ENCODE data around the gene FAM241B.

The FAM241B gene

GRCh38 chr10:69646185-69647060, 16.4 kb downstream of the FAM241B start:
- no peak overlapping the region for H3K4me3 ChIP-seq (ENCODE audit: low read depth, low read length)
- no peak for DNase-seq (ENCODE audit: low read depth)

GRCh38 chr10:69647126-69647525, 17.1 kb downstream of the FAM241B start:
- no peak overlapping the region for H3K4me3 ChIP-seq (ENCODE audit: low read depth, low read length)
- DNase-seq (ENCODE audit: low read depth), result no peak

GRCh38 chr10:69647819-69648218, 17.8 kb downstream of the FAM241B start:
- DNase-seq (ENCODE audit: low read depth), result no peak
- no peak overlapping the region for H3K4me3 ChIP-seq (ENCODE audit: low read depth, low read length)

- DNase-seq (ENCODE audit: low read depth), result no peak
- H3K4me3 ChIP-seq (ENCODE audit: low read depth, low read length), result no peak overlapping the region
These were observed 18.4 kb downstream of the FAM241B start for GRCh38 chr10:69648461-69648860.

GRCh38 chr10:69649786-69650550, 19.9 kb downstream of the FAM241B start:
- DNase-seq (ENCODE audit: low read depth), result no peak
- no peak overlapping the region for H3K4me3 ChIP-seq (ENCODE audit: low read depth, low read length)

- DNase-seq (ENCODE audit: low read depth), result no peak
These were observed 20.7 kb downstream of the FAM241B start for GRCh38 chr10:69650589-69651261.

GRCh38 chr10:69651362-69651761, 21.3 kb downstream of the FAM241B start:
- H3K4me3 ChIP-seq (ENCODE audit: low read depth, low read length), result no peak overlapping the region
- no peak for DNase-seq (ENCODE audit: low read depth)

More at GRCh38 chr10:69650589-69651261, 20.7 kb downstream of the FAM241B start:
- no peak overlapping the region for H3K4me3 ChIP-seq (ENCODE audit: low read depth, low read length)

GRCh38 chr10:69652111-69652856, 22.2 kb downstream of the FAM241B start:
- no peak overlapping the region for H3K4me3 ChIP-seq (ENCODE audit: low read depth, low read length)
- no peak for DNase-seq (ENCODE audit: low read depth)

- no peak for DNase-seq (ENCODE audit: low read depth)
- no peak overlapping the region for H3K4me3 ChIP-seq (ENCODE audit: low read depth, low read length)
These were observed 22.8 kb downstream of the FAM241B start for GRCh38 chr10:69652857-69653199.

GRCh38 chr10:69653561-69653960, 23.5 kb downstream of the FAM241B start:
- H3K4me3 ChIP-seq (ENCODE audit: low read depth, low read length), result no peak overlapping the region
- DNase-seq (ENCODE audit: low read depth), result no peak

GRCh38 chr10:69655124-69655867, 25.2 kb downstream of the FAM241B start:
- no peak for DNase-seq (ENCODE audit: low read depth)
- no peak overlapping the region for H3K4me3 ChIP-seq (ENCODE audit: low read depth, low read length)

GRCh38 chr10:69655868-69656555, 26.0 kb downstream of the FAM241B start:
- no peak overlapping the region for H3K4me3 ChIP-seq (ENCODE audit: low read depth, low read length)
- no peak for DNase-seq (ENCODE audit: low read depth)

GRCh38 chr10:69656742-69657269, 26.8 kb downstream of the FAM241B start:
- no peak overlapping the region for H3K4me3 ChIP-seq (ENCODE audit: low read depth, low read length)
- DNase-seq (ENCODE audit: low read depth), result no peak

GRCh38 chr10:69657430-69657829, 27.4 kb downstream of the FAM241B start:
- no peak for DNase-seq (ENCODE audit: low read depth)
- no peak overlapping the region for H3K4me3 ChIP-seq (ENCODE audit: low read depth, low read length)

GRCh38 chr10:69657866-69658265, 27.8 kb downstream of the FAM241B start:
- no peak overlapping the region for H3K4me3 ChIP-seq (ENCODE audit: low read depth, low read length)
- DNase-seq (ENCODE audit: low read depth), result no peak

- DNase-seq (ENCODE audit: low read depth), result no peak
- no peak overlapping the region for H3K4me3 ChIP-seq (ENCODE audit: low read depth, low read length)
These were observed 29.4 kb downstream of the FAM241B start for GRCh38 chr10:69659241-69660038.

- no peak overlapping the region for H3K4me3 ChIP-seq (ENCODE audit: low read depth, low read length)
- no peak for DNase-seq (ENCODE audit: low read depth)
These were observed 30.2 kb downstream of the FAM241B start for GRCh38 chr10:69660296-69660695.

Data from skeletal muscle cell (primary cell).